HCT116 (cell line): ENCODE measurements around the gene CORO2B. TPM values are rescaled to one million over a fixed set of nuclear protein-coding genes. Genes with fewer than 3 reads are reported as not detected.

Source experiments
- ATAC-seq: fragments of 200-7000 bp; cut with Tn5 transposase; 2 replicates; pipeline ENCODE4 v1.9.1; 2020; ENCODE audit warnings: mild to moderate bottlenecking, moderate library complexity
- BruUV-seq: library from RNA; stranded (reverse); fragments of 400-500 nt; replicated peaks from 2 replicates; lab custom pipeline; 2021; lab: Mats Ljungman, UMichigan
- CTCF ChIA-PET: fragments of 300-600 bp; sonication (Branson Sonifier 250); formaldehyde crosslinking; loops from one replicate; lab custom pipeline; 2021; ENCODE audit warnings: antibody characterized with exemption; lab: Charles Lee
- POLR2A ChIA-PET: fragments of 300-600, 350-600 bp; sonication (Branson Sonifier 250); formaldehyde crosslinking; loops from one replicate; lab custom pipeline; 2021; ENCODE audit warnings: antibody characterized with exemption; lab: Charles Lee
- RAD21 ChIA-PET, 2 experiments: fragments of 300-600 bp; sonication (Branson Sonifier 250); formaldehyde crosslinking; loops; one replicate each; lab custom pipeline; 2023; ENCODE audit warnings: low total read pairs in 2 of 2; ENCODE audit not compliant: uncharacterized antibody in 2 of 2, unreplicated experiment in 2 of 2, low non-redundant PET in 1 of 2; lab: Charles Lee
- DNase-seq: peaks from one replicate; pipeline ENCODE4 v3.0.0-alpha.2; 2010; ENCODE audit warnings: low read depth, low spot score
- H2AFZ ChIP-seq: fragments of 200-600 bp; shearing (Covaris generic), sonication (generic); 2 replicates; pipeline ENCODE4 v1.6.1; 2017; ENCODE audit warnings: low read depth, mixed run types, mixed read lengths, antibody characterized with exemption, low read length; ENCODE audit not compliant: poor library complexity, severe bottlenecking
- H3K27ac ChIP-seq: 2 replicates; pipeline ENCODE4 v1.5.1; 2012; ENCODE audit warnings: low read depth, low read length
- H3K27me3 ChIP-seq: fragments of 200-600 bp; sonication (generic); 2 replicates; pipeline ENCODE4 v1.6.1; 2016; ENCODE audit warnings: mixed run types, low read length, mixed read lengths; ENCODE audit not compliant: insufficient read depth
- H3K36me3 ChIP-seq, 2 experiments: fragments of 200-500 bp in 1 of 2; fragments of 200-600 bp in 1 of 2; sonication (Bioruptor generic) in 1 of 2; sonication (generic) in 1 of 2; 2 replicates each; pipeline versions ENCODE4 v1.5.1 to v1.6.1; 2014 to 2016; ENCODE audit warnings: low read length in 2 of 2, inconsistent platforms in 1 of 2, mixed read lengths in 1 of 2, mixed run types in 1 of 2; ENCODE audit not compliant: insufficient read depth in 2 of 2, control insufficient read depth in 1 of 2
- H3K4me1 ChIP-seq, 2 experiments: fragments of 200-600 bp in 1 of 2; sonication (generic) in 1 of 2; 2 replicates each; pipeline versions ENCODE4 v1.5.1 to v1.6.1; 2012 to 2017; ENCODE audit warnings: low read length in 2 of 2, inconsistent platforms in 1 of 2, mild to moderate bottlenecking in 1 of 2, mixed read lengths in 1 of 2, mixed run types in 1 of 2, moderate library complexity in 1 of 2; ENCODE audit not compliant: insufficient read depth in 2 of 2, control insufficient read depth in 1 of 2
- H3K4me2 ChIP-seq: fragments of 200-600 bp; sonication (generic); 2 replicates; pipeline ENCODE4 v1.6.1; 2017; ENCODE audit warnings: mixed run types, low read length, mixed read lengths
- H3K4me3 ChIP-seq, 2 experiments: fragments of 200-600 bp in 1 of 2; sonication (generic) in 1 of 2; replicated peaks in 1 of 2; 2 replicates each; pipeline ENCODE4 v1.5.1; 2011 to 2016; ENCODE audit warnings: low read length in 2 of 2, control low read depth in 1 of 2, low read depth in 1 of 2, mild to moderate bottlenecking in 1 of 2, mixed read lengths in 1 of 2, mixed run types in 1 of 2
- H3K79me2 ChIP-seq: fragments of 200-600 bp; sonication (generic); 2 replicates; pipeline ENCODE4 v1.6.1; 2017; ENCODE audit warnings: mild to moderate bottlenecking, mixed run types, low read length, moderate library complexity, mixed read lengths; ENCODE audit not compliant: insufficient read depth
- H3K9ac ChIP-seq: fragments of 200-600 bp; sonication (generic); 2 replicates; pipeline ENCODE4 v1.6.1; 2016; ENCODE audit warnings: low read length, mixed read lengths
- H3K9me2 ChIP-seq: fragments of 200-600 bp; sonication (generic), shearing (Covaris generic); 2 replicates; pipeline ENCODE4 v1.6.1; 2017; ENCODE audit warnings: mixed run types, mild to moderate bottlenecking, moderate library complexity; ENCODE audit not compliant: insufficient read depth
- H3K9me3 ChIP-seq, 2 experiments: fragments of 200-500 bp in 1 of 2; fragments of 200-600 bp in 1 of 2; sonication (Bioruptor generic) in 1 of 2; sonication (generic) in 1 of 2; 2 replicates each; pipeline ENCODE4 v1.6.1; 2014 to 2017; ENCODE audit warnings: low read length in 2 of 2, mixed read lengths in 2 of 2, inconsistent platforms in 1 of 2, low read depth in 1 of 2, mild to moderate bottlenecking in 1 of 2, mixed run types in 1 of 2, moderate library complexity in 1 of 2; ENCODE audit not compliant: control insufficient read depth in 1 of 2, insufficient read depth in 1 of 2
- H4K20me1 ChIP-seq: fragments of 200-600 bp; sonication (generic), shearing (Covaris generic); 2 replicates; pipeline ENCODE4 v1.6.1; 2017; ENCODE audit warnings: mixed run types, mild to moderate bottlenecking, moderate library complexity; ENCODE audit not compliant: insufficient read depth
- CBX3 ChIP-seq: IDR thresholded peaks from 2 replicates; pipeline ENCODE4 v1.6.1; 2012; ENCODE audit warnings: low read depth
- CEBPB ChIP-seq: IDR thresholded peaks from 2 replicates; pipeline ENCODE4 v1.6.1; 2012; ENCODE audit warnings: low read depth
- ELF1 ChIP-seq: IDR thresholded peaks from 2 replicates; pipeline ENCODE4 v1.6.1; 2012; ENCODE audit warnings: low read depth, borderline replicate concordance
- EZH2 ChIP-seq: fragments of 200-600 bp; sonication (generic); IDR thresholded peaks from 2 replicates; pipeline ENCODE4 v1.6.1; 2017; ENCODE audit warnings: antibody characterized with exemption, mixed run types
- JUND ChIP-seq: IDR thresholded peaks from 2 replicates; pipeline ENCODE4 v1.6.1; 2012
- POLR2AphosphoS5 ChIP-seq: IDR thresholded peaks from 2 replicates; pipeline ENCODE4 v1.6.1; 2011; ENCODE audit warnings: mild to moderate bottlenecking, low read depth, low read length, moderate library complexity
- RAD21 ChIP-seq: IDR thresholded peaks from 2 replicates; pipeline ENCODE4 v1.6.1; 2012; ENCODE audit warnings: low read depth, mild to moderate bottlenecking
- SIN3A ChIP-seq: IDR thresholded peaks from 2 replicates; pipeline ENCODE4 v1.6.1; 2012; ENCODE audit warnings: low read depth
- SRF ChIP-seq: IDR thresholded peaks from 2 replicates; pipeline ENCODE4 v1.6.1; 2012; ENCODE audit warnings: low read depth
- TCF7L2 ChIP-seq: IDR thresholded peaks from 2 replicates; pipeline ENCODE4 v1.7.0; 2011; ENCODE audit warnings: borderline replicate concordance, inconsistent platforms; ENCODE audit not compliant: insufficient read depth, insufficient read length; ENCODE audit errors: extremely low read depth
- YY1 ChIP-seq: IDR thresholded peaks from 2 replicates; pipeline ENCODE4 v1.6.1; 2011; ENCODE audit warnings: low read length, low read depth, moderate library complexity, mild to moderate bottlenecking; ENCODE audit not compliant: insufficient replicate concordance; ENCODE audit errors: extremely low read depth
- ZNF274 ChIP-seq: fragments of 200-500 bp; sonication (Bioruptor generic); IDR thresholded peaks from 2 replicates; pipeline ENCODE4 v1.6.1; 2014; ENCODE audit warnings: mild to moderate bottlenecking, low read depth, low read length, inconsistent platforms
- intact Hi-C: fragments of 100-400 bp; cut with micrococcal nuclease; formaldehyde crosslinking; loops from 2 replicates; pipeline ENCODE4 v1.10.0; 2022
- total RNA-seq: library from RNA; stranded (reverse); gene quantifications from one replicate; pipeline ENCODE4 v1.2.1, GENCODE V29; 2021; ENCODE audit not compliant: unreplicated experiment
- TF ChIP-seq, protein P1 (sequence below): IDR thresholded peaks from 2 replicates; pipeline ENCODE4 v1.6.1; 2012
- TF ChIP-seq, protein P2 (sequence below): IDR thresholded peaks from 2 replicates; pipeline ENCODE4 v1.6.1; 2011; ENCODE audit warnings: mild to moderate bottlenecking, low read length, moderate library complexity; ENCODE audit not compliant: insufficient replicate concordance; ENCODE audit errors: extremely low read depth
- TF ChIP-seq, protein P3 (sequence below), 3 experiments: fragments of 200-600 bp in 1 of 3; sonication (generic) in 1 of 3; IDR thresholded peaks in 2 of 3; conservative IDR thresholded peaks in 1 of 3; 2 replicates each; pipeline ENCODE4 v1.5.1; 2012 to 2017; ENCODE audit warnings: low read depth in 2 of 3, low read length in 2 of 3, antibody characterized with exemption in 1 of 3, borderline replicate concordance in 1 of 3, control low read depth in 1 of 3, mild to moderate bottlenecking in 1 of 3, mixed read lengths in 1 of 3, mixed run types in 1 of 3, moderate library complexity in 1 of 3; ENCODE audit not compliant: insufficient read depth in 1 of 3

CORO2B gene
- total RNA-seq, 1 experiment from 2014 or later = 2.8 TPM

- intact Hi-C loops = no loop called here
- CTCF ChIA-PET = no interaction called here
- 0 out of 2 replicates have a peak overlapping the region, but pooled peaks have one; percentile 6 for H3K4me2 ChIP-seq
- no peaks in the 10 kb centered on the region for H3K79me2 ChIP-seq
- no peak overlapping the region for H3K4me3 ChIP-seq
- DNase-seq = no peak
- RAD21 ChIA-PET = no interaction called here
- H3K9me3 ChIP-seq = no peaks in the 10 kb centered on the region
- H3K27me3 ChIP-seq = no peaks in the 10 kb centered on the region
- TF ChIP-seq POLR2AphosphoS5 (no peak), ZNF274 (no peak), JUND (no peak)
- H3K9me2 ChIP-seq = no peaks in the 10 kb centered on the region
- no TSS peak for BruUV-seq
- H3K4me1 ChIP-seq = peaks cover 0 to 14% of the 10 kb centered on the region in 2 experiments; a peak in 2 of 4 replicates
- no peaks in the 10 kb centered on the region for H4K20me1 ChIP-seq
- ATAC-seq = no peak
- H3K9ac ChIP-seq = no peak overlapping the region
- POLR2A ChIA-PET = no interaction called here
- H2AFZ ChIP-seq = no peak overlapping the region
- no peak overlapping the region for H3K27ac ChIP-seq
- no peaks in the 10 kb centered on the region for H3K36me3 ChIP-seq
Measured at GRCh38 chr15:68616397-68616796, 37.6 kb downstream of the CORO2B start.

DNA sequence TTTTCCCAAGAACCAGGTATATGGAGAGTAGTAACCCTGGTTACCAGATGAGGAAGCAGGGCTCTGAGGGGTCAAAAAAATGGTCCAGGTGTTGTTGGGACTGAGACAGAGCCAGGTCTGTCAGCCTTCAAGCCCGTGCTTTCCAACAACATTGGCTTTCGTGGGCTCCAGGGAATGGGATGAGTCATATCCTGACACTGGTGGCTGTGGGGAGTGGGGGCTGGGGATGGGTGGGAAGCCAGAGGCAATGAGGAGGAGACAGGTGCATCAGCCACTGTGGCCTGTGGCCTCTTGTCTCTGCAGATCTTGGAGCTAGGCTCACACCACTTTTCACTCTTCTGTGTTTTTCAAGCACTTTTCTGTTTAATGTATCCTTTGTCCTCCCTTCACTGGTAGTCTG lies 38.2 kb downstream of the CORO2B start:
- CTCF ChIA-PET = no interaction called here
- Histone ChIP-seq H3K9me3 (no peaks in the 10 kb centered on the region), H3K4me2 (0 out of 2 replicates have a peak overlapping the region, but pooled peaks have one; percentile 6), H4K20me1 (no peaks in the 10 kb centered on the region), H3K4me1 (peaks cover 0 to 14% of the 10 kb centered on the region in 2 experiments; a peak in 2 of 4 replicates), H3K4me3 (no peak overlapping the region), H3K9ac (no peak overlapping the region), H3K9me2 (no peaks in the 10 kb centered on the region), H2AFZ (no peak overlapping the region), H3K27ac (no peak overlapping the region), H3K27me3 (no peaks in the 10 kb centered on the region), H3K79me2 (no peaks in the 10 kb centered on the region), H3K36me3 (no peaks in the 10 kb centered on the region)
- DNase-seq (no peak), ATAC-seq (peak; percentile 32; the same call in 1 of the 2 replicates)
- intact Hi-C loops = no loop called here
- no TSS peak for BruUV-seq
- POLR2A ChIA-PET = no interaction called here
- RAD21 ChIA-PET = no interaction called here
- no peak for TF ChIP-seq TCF7L2
- TF ChIP-seq, protein P1, sequence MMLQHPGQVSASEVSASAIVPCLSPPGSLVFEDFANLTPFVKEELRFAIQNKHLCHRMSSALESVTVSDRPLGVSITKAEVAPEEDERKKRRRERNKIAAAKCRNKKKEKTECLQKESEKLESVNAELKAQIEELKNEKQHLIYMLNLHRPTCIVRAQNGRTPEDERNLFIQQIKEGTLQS = no peak
- no peak for TF ChIP-seq RAD21
- TF ChIP-seq CBX3 = no peak
- TF ChIP-seq ELF1 = no peak
- no peak for TF ChIP-seq CEBPB
- no peak for TF ChIP-seq SRF
- TF ChIP-seq, protein P2, sequence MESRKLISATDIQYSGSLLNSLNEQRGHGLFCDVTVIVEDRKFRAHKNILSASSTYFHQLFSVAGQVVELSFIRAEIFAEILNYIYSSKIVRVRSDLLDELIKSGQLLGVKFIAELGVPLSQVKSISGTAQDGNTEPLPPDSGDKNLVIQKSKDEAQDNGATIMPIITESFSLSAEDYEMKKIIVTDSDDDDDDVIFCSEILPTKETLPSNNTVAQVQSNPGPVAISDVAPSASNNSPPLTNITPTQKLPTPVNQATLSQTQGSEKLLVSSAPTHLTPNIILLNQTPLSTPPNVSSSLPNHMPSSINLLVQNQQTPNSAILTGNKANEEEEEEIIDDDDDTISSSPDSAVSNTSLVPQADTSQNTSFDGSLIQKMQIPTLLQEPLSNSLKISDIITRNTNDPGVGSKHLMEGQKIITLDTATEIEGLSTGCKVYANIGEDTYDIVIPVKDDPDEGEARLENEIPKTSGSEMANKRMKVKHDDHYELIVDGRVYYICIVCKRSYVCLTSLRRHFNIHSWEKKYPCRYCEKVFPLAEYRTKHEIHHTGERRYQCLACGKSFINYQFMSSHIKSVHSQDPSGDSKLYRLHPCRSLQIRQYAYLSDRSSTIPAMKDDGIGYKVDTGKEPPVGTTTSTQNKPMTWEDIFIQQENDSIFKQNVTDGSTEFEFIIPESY = no peak
- no peak for TF ChIP-seq EZH2
- no peak for TF ChIP-seq YY1
- TF ChIP-seq, protein P3, sequence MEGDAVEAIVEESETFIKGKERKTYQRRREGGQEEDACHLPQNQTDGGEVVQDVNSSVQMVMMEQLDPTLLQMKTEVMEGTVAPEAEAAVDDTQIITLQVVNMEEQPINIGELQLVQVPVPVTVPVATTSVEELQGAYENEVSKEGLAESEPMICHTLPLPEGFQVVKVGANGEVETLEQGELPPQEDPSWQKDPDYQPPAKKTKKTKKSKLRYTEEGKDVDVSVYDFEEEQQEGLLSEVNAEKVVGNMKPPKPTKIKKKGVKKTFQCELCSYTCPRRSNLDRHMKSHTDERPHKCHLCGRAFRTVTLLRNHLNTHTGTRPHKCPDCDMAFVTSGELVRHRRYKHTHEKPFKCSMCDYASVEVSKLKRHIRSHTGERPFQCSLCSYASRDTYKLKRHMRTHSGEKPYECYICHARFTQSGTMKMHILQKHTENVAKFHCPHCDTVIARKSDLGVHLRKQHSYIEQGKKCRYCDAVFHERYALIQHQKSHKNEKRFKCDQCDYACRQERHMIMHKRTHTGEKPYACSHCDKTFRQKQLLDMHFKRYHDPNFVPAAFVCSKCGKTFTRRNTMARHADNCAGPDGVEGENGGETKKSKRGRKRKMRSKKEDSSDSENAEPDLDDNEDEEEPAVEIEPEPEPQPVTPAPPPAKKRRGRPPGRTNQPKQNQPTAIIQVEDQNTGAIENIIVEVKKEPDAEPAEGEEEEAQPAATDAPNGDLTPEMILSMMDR (IDR thresholded peaks at IDR 0.05 in 2 of 3, conservative IDR thresholded peaks at IDR 0.05 in 1 of 3; ENCODE audit: borderline replicate concordance in 1 of 3, insufficient read depth in 1 of 3, low read depth in 2 of 3, low read length in 2 of 3) = no peak
- no peak for TF ChIP-seq SIN3A
